ENCODE data around the gene PLLP. TPM values are rescaled to one million over a fixed set of nuclear protein-coding genes. Genes with fewer than 3 reads are reported as not detected.

Gene PLLP
- total RNA-seq, 1 donor from 2014 or later: 0.30 TPM

DNA sequence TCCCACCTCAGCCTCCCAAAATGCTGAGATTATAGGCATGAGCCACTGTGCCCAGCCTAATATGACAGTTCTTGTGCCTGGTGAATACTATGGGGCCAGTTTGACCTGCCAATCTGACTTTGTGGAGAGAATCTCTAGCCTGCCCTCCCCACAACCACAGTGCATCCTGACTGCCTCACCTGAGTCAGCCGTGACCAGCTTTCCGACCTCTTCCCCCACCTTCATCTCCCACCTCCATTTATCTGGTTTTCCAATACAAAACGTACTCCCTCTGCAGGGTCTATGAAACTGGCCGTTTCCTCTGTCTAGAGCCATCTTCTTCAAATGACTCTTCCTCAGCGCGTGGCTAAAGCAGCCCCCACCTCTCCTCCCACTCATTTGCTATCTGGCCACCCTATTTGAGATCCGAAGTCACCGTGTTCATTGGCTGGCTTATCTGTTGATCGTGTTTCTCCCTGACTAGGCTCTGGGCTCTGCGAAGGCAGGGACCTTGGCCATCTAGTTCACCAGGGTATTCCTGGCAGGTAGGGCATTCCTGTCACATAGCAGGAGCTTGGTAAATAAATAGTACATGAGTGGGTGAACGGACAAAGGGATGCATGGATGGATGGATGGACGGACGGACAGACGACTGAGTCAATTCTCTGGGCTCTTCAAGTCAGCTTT lies 22.3 kb upstream of the PLLP start:
- peaks cover 15% of the 10 kb centered on the region for H3K4me1 Mint-ChIP-seq (ENCODE audit: unreplicated experiment)
- H3K27ac Mint-ChIP-seq (ENCODE audit: unreplicated experiment): no peak overlapping the region
- H3K36me3 Mint-ChIP-seq (ENCODE audit: unreplicated experiment): no peaks in the 10 kb centered on the region
- H3K9me3 Mint-ChIP-seq (ENCODE audit: unreplicated experiment): no peaks in the 10 kb centered on the region
- no peak for DNase-seq (ENCODE audit: extremely low spot score, unreplicated experiment)
- TF ChIP-seq CTCF (IDR thresholded peaks at IDR 0.05): no peak
- H3K27me3 Mint-ChIP-seq (ENCODE audit: unreplicated experiment): peaks cover 8% of the 10 kb centered on the region
- no peak overlapping the region for H3K4me3 Mint-ChIP-seq (ENCODE audit: unreplicated experiment)

DNA sequence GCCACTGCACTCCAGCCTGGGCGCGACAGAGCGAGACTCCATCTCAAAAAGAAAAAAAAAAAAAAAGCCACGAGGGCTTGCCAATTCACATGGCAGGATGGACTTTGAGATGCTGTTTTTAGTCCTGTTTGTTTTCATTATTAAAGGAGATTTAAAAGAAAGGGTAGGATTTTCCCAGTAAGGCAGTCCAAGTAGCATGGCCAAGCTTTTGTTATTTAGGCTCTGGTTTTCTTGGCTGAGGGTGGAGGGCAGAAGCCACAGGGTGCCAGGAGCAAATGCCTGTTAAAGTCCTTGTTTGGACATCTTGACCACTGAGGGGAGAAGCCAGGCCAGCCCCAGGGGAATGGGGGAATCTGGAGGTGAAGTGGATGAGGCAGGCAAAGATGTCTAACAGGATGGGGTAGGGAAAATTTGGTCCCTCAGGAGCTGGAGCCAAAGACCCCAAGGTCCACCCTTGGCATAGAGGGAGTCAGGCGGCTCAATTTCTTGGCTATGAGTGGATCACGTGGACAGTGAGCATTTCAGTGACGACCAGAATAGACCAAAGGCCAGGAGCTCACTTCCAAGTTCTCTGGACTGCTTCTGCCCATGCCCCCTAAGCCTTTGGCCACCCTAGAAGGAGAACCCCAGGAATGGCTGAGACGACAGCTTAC lies 20.8 kb upstream of the PLLP start:
- Mint-ChIP-seq H3K4me3 (ENCODE audit: unreplicated experiment) (no peak overlapping the region), H3K4me1 (ENCODE audit: unreplicated experiment) (peaks cover 17% of the 10 kb centered on the region), H3K27ac (ENCODE audit: unreplicated experiment) (peak overlapping the region; percentile 72)

DNA sequence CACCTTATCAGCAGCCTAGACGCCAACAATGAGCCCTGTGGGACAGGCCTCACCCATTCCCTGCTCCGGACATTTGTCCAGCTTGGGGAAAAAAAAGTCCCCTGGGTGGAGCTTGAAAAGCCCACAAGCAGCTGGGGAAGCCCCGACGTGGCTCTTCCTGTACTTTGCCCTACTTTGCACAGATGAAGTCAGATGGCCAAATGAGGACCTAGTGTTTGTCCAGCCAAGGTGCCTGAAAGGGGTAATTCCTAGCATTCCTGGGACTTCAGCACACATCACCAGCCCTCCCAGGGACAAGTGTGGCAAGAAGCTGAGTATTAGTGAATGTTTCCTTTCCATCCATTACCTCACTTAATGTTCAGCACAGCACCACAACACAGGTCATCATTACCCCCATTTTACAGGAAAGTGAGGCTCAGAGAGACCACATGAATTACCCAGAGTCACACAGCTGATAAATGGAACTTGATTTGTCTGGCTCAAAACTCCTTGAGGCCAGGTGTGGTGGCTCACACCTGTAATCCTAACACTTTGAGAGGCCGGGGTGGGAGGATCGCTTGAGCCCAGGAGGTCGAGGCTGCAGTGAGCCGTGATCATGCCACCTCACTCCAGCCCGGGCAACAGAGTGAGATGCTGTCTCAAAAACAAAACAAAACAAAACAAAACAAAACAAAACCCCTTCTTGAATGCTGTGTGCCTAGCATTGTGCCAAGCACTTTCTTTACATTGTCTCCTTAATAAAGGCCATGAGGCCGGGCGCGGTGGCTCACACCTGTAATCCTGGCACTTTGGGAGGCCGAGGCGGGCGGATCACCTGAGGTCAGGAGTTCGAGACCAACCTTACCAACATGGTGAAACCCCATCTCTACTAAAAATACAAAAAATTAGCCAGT lies 19.9 kb upstream of the PLLP start:
- no peak for DNase-seq (ENCODE audit: extremely low spot score, unreplicated experiment)
- Mint-ChIP-seq H3K27me3 (ENCODE audit: unreplicated experiment) (peaks cover 6% of the 10 kb centered on the region), H3K36me3 (ENCODE audit: unreplicated experiment) (no peaks in the 10 kb centered on the region), H3K4me1 (ENCODE audit: unreplicated experiment) (peaks cover 17% of the 10 kb centered on the region), H3K9me3 (ENCODE audit: unreplicated experiment) (no peaks in the 10 kb centered on the region), H3K27ac (ENCODE audit: unreplicated experiment) (peak overlapping the region; percentile 63), H3K4me3 (ENCODE audit: unreplicated experiment) (no peak overlapping the region)
- no peak for TF ChIP-seq CTCF (IDR thresholded peaks at IDR 0.05)

More for the DNA sequence above, 20.8 kb upstream of the PLLP start:
- Mint-ChIP-seq H3K36me3 (ENCODE audit: unreplicated experiment) (no peaks in the 10 kb centered on the region), H3K27me3 (ENCODE audit: unreplicated experiment) (peaks cover 6% of the 10 kb centered on the region), H3K9me3 (ENCODE audit: unreplicated experiment) (no peaks in the 10 kb centered on the region)
- TF ChIP-seq CTCF (IDR thresholded peaks at IDR 0.05): no peak
- DNase-seq (ENCODE audit: extremely low spot score, unreplicated experiment): no peak

DNA sequence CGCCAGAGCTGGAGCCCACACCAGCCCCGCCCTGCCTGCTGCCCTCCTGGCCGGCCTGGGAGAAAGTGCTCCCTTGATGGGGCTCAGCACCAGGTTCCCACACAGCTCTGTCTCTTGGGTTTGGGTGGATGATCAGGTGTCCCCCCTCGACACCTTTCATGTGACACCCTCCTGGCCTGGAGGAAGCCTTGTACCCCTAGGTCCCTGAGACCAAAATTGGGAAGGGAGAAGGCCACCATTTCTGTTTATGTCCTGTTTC lies 19.4 kb upstream of the PLLP start:
- no peak for TF ChIP-seq CTCF (IDR thresholded peaks at IDR 0.05)
- no peak for DNase-seq (ENCODE audit: extremely low spot score, unreplicated experiment)
- H3K36me3 Mint-ChIP-seq (ENCODE audit: unreplicated experiment): no peaks in the 10 kb centered on the region
- no peaks in the 10 kb centered on the region for H3K9me3 Mint-ChIP-seq (ENCODE audit: unreplicated experiment)
- peak overlapping the region; percentile 63 for H3K27ac Mint-ChIP-seq (ENCODE audit: unreplicated experiment)
- peaks cover 6% of the 10 kb centered on the region for H3K27me3 Mint-ChIP-seq (ENCODE audit: unreplicated experiment)
- no peak overlapping the region for H3K4me3 Mint-ChIP-seq (ENCODE audit: unreplicated experiment)
- peaks cover 17% of the 10 kb centered on the region for H3K4me1 Mint-ChIP-seq (ENCODE audit: unreplicated experiment)
